PFSK-1 (cell line): ENCODE data around the gene C18orf63.

ENCODE experiments used
- FOXP2 ChIP-seq: optimal IDR thresholded peaks from 2 replicates; pipeline ENCODE3; 2011; ENCODE audit warnings: borderline replicate concordance, control low read depth, inconsistent platforms; ENCODE audit not compliant: insufficient read depth; ENCODE audit errors: extremely low read length, extremely low read depth
- POLR2AphosphoS5 ChIP-seq: IDR thresholded peaks from 2 replicates; pipeline ENCODE4 v1.6.1; 2012; ENCODE audit warnings: low read depth, mild to moderate bottlenecking, control low read depth, low read length, moderate library complexity
- REST ChIP-seq, 2 experiments: IDR thresholded peaks; 2 replicates each; pipeline versions ENCODE4 v1.6.1 to v1.8.0; 2011 to 2012; ENCODE audit warnings: low read depth in 2 of 2, low read length in 2 of 2, control low read depth in 1 of 2, inconsistent platforms in 1 of 2, mild to moderate bottlenecking in 1 of 2, moderate library complexity in 1 of 2; ENCODE audit not compliant: insufficient read depth in 1 of 2
- SIN3A ChIP-seq: IDR thresholded peaks from 2 replicates; pipeline ENCODE4 v1.6.1; 2012; ENCODE audit warnings: mild to moderate bottlenecking, low read length, moderate library complexity, borderline replicate concordance; ENCODE audit not compliant: insufficient read depth
- TAF1 ChIP-seq: IDR thresholded peaks from 2 replicates; pipeline ENCODE4 v1.6.1; 2012; ENCODE audit warnings: low read length, control low read depth, borderline replicate concordance; ENCODE audit not compliant: insufficient read depth

Gene C18orf63

DNA sequence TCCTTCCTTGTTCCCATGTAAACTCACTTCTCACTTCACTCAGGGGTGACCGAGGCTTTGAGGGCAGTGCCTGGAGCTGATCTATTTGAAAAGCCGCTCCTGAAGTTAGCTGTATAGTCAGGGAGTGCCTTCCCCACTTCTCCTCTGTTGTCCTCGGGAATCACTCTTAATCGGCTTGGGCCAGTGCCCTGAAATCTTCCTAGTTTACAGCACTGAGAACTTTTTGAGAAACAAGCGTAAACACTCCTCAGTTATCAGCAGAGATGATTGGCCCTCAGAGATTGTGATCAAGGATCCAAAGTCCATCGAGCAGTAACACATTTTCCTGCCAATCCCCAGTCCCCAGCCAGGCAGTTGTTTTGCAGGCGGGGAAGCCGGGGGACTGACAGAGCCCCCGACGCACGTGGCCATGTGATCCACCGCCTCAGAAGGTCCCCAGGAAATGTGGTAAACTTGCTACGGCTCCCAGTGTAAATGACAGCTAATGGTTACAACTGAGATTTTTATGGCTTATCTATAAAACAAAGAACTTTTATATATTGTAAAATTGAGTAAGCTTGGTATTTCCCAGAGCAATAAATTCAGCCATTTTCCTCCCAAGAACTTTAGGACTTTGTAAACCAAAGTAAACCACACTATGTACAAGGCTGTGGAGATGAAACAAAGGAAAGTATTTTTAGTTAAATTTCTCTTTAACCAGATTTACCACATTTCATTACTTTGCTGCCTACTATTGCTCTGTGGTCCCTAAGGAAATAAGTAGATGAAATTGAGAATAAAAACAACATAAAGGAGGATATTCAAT, 53.5 kb downstream of the C18orf63 start:
- no peak for TF ChIP-seq FOXP2
- no peak for TF ChIP-seq TAF1
- no peak for TF ChIP-seq SIN3A
- TF ChIP-seq REST (IDR thresholded peaks at IDR 0.05; ENCODE audit: insufficient read depth in 1 of 2, low read depth in 2 of 2, low read length in 2 of 2), result no peak
- no peak for TF ChIP-seq POLR2AphosphoS5

GRCh38 chr18:74370115-74370514, 54.5 kb downstream of the C18orf63 start:
- TF ChIP-seq TAF1 (no peak), POLR2AphosphoS5 (no peak), SIN3A (no peak), FOXP2 (no peak), REST (IDR thresholded peaks at IDR 0.05; ENCODE audit: insufficient read depth in 1 of 2, low read depth in 2 of 2, low read length in 2 of 2) (no peak)

DNA sequence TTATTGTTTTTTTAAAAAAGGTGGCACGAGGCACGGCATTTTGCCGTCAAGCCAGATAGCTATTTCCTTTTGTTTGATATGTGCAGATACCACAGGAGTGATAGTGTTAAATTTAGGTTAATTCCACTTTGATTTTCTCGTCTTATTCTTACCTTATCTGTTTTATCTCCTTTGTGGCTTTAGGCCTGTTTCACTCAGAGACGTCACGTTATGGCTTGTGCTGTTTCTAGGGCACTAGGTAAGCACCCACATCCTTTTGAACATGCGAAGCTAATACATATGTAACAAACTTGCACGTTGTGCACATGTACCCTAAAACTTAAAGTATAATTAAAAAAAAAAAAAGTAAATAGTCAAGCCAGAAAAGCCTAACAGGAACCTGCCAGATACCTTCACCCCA, 57.8 kb downstream of the C18orf63 start:
- TF ChIP-seq SIN3A, result no peak
- no peak for TF ChIP-seq POLR2AphosphoS5
- TF ChIP-seq TAF1, result no peak
- no peak for TF ChIP-seq FOXP2
- no peak for TF ChIP-seq REST (IDR thresholded peaks at IDR 0.05; ENCODE audit: insufficient read depth in 1 of 2, low read depth in 2 of 2, low read length in 2 of 2)

DNA sequence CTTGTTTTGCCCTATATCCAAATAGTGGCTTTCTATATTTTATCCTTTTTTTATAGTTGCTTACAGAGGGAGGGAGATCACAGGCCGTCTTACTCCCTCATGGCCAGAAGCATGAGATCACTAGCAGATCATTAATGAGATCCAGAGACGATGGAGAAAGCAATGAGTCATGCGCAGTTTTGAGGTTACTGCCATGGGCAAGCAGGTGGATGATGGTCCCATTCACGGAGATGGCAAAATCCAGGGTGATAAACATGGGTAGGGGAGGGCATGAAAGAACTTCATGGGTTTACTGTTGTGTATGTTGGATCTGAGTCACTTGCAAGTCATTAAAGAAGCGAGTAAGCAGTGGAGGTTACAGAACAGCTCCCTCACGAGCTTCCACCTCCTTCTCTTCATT, 60.4 kb downstream of the C18orf63 start:
- TF ChIP-seq SIN3A (no peak), POLR2AphosphoS5 (no peak), TAF1 (no peak), FOXP2 (no peak), REST (IDR thresholded peaks at IDR 0.05; ENCODE audit: insufficient read depth in 1 of 2, low read depth in 2 of 2, low read length in 2 of 2) (no peak)
